GM18909 (cell line): ENCODE data around the gene GORASP2.
A peak's percentile ranks its signal among the peaks of the same experiment; 100 is the strongest.

Source experiments
- ATAC-seq: cut with Tn5 transposase; IDR thresholded peaks from one replicate; pipeline ENCODE4 v1.9.1; 2021; ENCODE audit warnings: mild to moderate bottlenecking; ENCODE audit not compliant: unreplicated experiment, poor library complexity

Gene GORASP2

DNA sequence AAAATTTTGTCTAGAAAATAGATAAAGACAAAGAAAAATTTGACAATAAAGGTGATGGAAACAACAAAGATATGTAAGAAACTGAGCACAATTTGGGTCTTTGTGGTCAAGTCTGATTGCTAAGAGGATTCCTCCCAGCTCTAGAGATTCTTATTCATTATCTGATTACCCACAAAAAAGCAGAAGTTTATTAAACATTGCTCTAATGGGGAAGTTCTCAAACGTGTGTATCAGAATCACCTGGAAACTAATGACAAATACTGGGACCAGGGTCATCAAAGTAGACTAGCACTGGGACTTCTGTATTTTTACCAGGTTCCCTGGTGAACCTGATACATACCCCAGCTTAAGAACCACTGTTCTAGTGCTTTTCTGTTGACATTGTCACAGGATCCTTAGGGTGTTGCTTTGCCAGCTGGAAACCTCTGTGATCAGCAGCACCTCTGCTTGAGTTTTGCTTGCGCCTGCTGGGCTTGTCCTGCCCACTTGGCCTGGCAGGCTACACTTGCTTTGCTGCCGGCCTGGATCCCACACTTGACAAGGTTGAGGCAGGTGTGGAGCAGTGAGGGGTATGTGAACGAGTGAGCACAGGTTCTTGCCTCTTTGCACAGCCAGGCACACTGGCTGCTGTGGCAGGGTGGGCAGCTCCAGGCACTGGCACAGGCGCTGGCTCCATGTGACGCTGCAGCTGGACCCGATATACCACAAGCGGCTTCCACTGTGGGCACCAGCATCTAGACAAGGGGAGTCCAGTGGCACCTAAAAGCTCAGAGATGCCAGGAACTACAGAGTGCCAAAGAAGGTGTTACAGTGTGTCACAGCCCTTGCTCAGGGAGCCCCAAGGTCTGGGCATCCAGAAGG, 6.2 kb upstream of the GORASP2 start:
- ATAC-seq = no peak

DNA sequence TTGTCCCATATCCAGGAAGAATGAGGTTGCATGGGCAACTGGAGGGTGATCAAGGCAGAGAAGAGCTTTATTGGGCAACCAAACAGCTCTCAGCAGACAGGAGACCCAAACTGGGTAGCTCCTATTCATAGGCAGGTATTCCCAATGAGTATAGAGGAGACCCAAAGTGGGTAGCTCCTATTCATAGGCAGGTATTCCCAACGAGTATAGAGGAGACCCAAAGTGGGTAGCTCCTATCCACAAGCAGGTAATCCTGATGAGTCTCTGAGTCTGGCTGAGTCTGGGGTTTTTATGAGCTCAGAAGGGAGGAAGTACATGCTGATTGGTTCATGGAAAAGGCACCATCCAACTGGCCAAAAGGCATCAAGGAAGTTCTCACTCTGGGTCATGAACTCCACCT, 5.3 kb upstream of the GORASP2 start:
- no peak for ATAC-seq

DNA sequence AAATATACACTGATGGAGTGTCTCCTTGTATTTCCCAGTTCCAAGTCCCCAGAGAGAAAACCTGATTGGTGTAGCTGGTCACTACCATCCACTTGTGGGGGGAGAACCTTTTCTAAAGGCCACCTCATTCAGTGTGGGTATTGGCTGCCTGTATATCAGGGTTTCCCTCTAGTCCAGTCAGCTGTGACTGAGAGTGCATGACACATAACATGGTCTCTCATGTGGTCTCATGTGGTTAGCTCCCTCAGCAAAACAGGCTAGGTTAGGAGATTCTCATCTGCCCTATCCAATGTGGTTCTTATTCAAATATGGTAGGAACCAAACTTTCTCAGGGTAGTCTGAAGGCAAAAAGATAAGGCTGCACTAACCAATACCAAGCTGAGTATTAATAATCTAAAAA, 4.1 kb upstream of the GORASP2 start:
- ATAC-seq = no peak

DNA sequence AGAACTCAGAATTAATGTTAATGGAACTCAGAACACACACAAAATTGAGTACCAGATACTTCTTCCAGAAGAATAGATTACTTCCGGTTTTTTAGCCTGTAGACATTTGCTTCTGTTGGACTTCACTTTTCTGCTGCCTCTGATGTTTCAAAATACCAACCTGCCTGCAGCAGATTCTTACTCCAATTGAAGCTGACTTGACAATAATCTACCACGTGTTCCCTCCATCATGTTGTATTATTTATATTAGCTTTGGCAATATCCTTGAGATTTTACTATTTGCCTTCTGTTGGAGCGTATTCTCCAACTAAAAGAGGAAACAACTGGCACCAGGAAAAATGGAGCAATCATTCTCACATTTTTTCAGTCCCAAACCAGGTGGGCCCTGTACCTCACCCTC, 3.1 kb upstream of the GORASP2 start:
- ATAC-seq = no peak

DNA sequence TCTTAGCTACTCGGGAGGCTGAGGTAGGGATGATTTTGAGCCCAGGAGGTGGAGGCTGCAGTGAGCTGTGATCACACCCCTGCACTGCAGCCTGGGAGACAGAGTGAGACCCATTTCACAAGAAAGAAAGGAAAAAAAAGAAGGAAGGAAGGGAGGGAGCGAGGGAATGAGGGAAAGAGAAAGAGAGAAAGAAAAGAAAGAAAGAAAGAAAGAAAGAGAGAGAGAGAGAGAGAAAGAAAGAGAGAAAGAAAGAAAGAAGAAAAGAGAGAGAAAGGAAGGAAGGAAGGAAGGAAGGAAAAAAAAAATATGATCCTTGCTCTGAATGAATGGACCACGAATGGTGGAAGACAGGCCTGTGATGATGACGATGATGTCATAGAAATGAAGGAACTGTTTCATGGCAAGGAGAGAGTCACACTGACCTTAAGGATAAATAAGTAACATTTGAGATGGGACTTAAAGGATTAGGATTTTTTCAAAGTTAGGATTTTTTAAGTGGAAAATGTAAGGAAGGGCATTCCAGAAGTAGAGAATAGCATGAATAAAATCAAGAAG, 2.2 kb upstream of the GORASP2 start:
- no peak for ATAC-seq

DNA sequence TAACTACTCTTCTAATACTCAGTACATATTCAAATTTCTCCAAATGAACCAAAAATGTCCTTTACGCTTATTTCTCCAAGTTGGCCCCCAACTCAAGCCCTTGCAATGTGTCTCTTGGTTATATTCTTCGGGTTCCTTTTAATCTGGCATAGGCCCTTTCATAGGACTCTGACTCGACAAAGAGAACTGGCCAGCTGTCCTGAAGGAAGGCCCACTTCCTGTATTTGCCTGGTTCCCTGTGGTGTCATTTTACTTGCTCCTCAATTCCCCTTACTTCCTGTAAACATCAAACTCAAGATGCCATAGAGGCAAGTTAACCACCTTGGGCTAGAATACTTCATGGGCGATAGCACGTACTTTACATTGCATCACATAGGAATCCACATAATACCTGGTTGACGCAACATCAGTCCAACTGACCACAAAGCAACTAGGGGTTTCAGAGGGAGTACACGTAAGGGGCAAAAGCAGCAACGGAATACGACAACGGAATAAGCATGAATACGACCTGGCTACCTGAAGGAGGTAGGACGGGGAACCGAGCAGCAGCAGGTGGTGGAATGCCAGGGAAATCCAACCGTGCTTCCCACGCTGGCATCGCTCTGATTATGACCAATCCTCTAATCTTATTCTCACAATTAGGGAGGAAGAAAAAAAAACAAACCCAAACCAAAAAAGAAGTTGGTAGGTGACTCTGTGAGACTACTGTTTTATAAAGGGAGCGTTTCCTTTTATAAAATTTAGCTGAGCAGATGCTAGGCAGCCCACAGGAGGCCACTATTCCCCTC, 823 bp upstream of the GORASP2 start:
- no peak for ATAC-seq

DNA sequence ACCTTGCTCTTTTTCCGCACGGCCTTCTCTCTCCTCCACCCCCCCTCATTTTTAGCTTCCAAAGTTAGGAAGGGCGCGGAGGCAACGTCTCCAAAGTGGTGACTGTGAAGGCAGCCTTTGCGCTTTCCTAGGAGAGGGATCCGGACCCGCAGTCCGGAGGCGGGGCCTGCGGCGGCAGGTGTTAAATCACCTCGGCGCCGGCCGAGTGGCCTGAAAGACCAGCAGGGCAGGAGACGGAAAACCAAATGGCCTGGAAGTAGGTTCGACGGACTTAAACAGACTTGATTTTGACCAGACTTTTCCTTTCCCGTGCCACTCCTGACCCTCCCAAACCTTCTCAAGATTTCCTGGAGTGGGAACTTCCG, 615 bp downstream of the GORASP2 start:
- peak; percentile 7 for ATAC-seq

DNA sequence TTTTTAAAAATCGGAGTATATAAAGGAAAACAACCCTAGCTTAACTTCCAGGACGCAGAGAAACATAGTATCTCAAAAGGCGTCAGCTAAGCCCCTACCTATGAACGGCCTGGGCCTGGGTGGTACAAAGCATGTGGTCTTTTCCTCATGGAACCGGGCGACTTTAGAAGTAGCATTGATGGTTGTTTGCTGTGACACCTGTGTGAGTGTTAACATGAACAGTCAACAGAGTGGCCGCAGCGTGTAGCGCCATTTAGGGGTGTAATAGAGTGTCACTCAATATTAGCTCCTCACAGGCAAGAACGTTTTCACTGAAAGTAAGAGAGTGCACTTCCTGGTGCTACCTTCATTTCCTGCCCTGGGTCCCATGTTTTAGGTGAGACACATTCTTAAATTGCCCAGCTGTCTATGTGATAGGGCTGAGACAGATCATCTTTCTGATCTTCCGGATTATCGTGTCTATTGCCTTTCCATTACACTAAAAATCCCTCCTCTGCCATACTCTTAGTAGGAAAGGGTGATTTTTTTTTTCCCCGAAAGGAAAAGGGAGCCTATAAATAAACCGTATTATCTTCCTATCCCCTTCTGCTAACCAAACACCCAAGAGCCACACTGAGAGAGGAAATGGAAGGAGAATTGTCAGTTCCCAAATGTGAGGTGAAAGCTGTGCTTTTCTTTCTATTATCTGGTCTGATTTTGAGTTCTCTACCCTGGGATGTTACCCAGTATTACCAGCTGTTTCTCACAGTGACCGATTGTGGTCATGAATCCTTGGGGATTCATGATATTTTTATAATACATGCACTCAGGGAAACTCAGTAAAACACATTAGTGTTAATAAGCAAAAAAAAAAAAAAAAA, 1.3 kb downstream of the GORASP2 start:
- peak; percentile 33 for ATAC-seq

DNA sequence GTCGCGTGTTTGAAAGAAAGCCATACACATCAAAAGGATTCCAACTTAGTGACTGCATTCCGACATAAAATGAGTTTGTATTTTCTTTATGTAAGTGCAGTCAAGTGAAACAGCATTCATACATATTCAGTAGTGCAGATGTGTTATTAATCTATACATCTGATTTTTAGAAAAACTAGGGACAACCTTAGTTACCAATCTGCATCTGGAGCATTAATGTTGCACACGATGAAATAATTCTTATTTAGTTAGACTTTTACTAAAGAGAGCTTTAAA, 1.9 kb downstream of the GORASP2 start:
- no peak for ATAC-seq

DNA sequence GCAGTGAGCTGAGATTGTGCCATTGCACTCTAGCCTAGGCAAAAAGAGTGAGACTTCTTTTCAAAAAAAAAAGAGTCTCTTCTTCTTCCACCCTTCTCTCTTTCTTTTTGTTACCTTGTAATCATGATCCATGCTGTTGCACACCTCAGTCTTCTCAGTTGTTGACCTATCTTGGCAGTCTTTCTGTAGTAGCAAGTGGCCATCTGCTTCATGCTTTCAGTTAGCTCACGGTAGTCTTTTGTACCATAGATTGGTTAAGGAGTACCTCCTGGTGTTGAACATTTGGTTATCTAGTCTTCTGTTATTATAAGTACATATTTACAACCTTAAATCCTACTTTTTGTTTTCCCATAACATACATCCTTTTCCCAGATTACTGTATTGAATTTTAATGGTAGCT, 3.1 kb downstream of the GORASP2 start:
- ATAC-seq = no peak

DNA sequence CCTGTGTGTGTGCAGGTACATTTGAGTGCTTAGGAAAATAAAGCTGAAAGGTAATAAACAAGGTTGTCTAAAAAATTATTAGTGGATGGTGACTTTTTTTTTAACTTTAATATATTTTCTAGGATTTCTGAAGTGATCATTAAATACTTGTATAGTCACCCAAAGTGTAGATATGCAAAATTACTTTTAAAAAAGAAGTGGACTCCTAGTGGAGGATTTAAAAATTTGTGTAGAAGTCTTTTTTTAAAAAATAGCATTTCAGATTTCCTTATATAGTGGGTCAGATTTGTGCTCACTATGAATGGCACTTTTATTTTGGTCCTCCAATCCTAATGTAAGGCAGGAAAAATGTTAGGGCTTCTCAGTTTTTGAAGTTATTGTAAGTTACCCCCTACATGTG, 3.9 kb downstream of the GORASP2 start:
- no peak for ATAC-seq

DNA sequence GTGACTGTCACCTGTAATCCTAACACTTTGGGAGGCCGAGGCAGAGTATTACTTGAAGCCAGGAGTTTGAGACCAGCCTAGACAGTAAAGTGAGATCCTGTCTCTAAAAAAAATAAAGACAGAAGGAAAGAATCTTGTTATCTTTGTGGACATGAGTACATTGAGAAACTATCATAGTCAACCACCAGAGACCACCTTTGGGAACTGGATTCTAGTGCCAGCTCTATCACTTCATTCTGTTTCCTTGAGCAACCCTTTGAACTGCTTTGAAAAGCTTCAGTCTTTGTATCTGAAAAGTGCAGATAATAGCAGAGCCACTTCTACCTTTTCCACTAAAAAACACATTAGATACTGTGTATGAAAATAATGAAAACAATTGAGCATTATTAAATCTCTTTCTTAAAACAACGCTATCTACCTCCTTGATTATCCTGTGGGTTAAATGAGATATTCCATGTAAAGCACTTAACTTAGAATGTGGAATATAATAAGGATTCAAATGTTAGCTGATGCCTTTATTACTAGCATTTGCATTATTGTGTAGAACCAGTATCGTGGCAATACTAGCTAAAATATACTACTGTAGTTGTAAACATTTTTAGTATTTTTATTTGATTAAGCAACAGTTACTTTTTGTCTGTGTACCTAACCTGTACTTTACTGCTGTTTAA, 8.8 kb downstream of the GORASP2 start:
- no peak for ATAC-seq

DNA sequence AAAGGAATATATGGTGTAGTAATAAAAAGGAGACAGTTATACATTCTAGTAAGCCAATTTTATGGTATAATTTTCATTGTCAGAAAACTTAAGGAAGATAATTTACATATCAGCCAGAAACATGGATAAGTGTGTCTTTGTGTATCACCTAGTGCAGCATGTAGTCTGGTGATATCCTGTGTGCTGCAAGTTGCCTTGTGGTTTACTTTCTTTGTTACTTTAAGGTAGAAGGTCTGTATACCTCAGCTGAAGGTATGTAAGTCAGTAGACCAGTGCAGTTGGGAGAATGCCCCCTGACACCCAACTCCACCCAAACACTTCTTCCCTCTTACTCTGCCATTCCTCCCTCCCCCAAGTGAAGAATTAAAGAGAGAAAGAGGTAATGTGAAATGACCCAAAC, 11.0 kb downstream of the GORASP2 start:
- no peak for ATAC-seq

DNA sequence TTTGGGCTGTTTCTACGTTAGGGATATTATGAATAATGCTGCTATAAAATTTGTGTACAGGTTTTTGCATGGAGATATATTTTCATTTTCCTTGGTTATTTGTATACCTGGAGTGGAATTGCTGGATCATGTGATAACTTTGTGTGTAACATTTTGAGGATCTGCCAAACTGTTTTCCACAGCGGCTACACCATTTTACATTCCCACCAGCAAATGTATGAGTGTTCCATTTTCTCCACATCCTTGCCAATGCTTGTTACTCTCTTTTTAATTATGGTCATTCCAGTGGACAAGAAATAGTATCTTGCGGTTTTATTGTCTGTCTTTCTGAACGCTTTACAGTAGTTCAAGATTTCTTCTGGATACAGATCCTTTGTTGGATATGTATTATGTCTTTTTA, 13.6 kb downstream of the GORASP2 start:
- ATAC-seq = no peak

DNA sequence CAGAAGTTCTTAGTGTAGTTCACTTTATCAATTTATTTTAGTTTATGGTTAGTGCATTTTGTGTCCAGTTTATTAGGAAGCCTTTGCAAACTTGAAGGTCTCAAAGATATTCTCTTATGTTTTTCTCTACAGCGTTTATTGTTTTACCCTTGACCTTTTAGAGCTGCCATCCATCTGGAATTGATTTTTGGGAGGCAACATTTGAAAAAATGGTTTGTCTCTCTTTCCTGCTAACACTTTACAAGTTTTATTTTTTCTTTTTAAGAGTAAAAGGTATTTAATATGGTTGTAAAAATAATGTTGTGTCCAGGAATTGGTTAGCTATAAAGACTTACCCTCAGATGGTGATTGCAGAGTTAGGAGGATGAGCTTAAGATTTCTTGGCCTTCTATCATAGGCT, 14.0 kb downstream of the GORASP2 start:
- ATAC-seq = no peak

DNA sequence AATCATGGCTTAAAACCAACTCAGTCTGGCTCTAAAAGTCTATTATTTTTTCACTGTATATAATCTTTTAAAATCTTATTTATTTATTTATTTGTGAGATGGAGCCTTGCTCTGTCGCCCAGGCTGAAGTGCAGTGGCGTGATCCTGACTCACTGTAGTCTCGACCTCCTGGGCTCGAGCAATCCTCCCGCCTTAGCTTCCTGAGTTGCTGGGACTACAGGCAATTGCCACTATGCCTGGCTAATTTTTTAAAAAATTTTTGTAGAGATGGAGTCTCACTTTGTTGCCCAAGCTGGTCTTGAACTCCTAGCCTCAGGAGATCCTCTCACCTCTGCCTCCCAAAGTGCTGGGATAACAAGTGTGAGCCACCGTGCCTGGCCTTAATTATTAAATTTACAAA, 14.5 kb downstream of the GORASP2 start:
- no peak for ATAC-seq

DNA sequence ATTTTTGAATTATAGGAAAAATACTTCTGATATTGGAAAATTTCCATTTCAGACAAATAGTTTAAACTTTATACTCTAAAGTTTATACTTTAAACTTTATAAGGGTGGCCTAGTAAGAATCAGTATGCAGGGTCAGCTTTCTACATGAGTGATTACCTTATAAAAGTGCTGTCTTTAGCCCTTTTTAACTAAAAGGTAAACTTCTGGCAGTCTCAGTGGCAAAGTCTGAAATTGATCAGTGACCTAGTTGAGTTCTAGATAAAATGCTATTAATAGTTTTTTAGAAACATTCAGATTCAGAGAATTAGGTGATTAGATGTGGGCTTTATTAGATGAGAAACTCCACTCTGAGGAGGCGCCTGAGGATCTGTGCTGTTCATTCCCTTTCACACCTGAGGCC, 15.5 kb downstream of the GORASP2 start:
- ATAC-seq = no peak

DNA sequence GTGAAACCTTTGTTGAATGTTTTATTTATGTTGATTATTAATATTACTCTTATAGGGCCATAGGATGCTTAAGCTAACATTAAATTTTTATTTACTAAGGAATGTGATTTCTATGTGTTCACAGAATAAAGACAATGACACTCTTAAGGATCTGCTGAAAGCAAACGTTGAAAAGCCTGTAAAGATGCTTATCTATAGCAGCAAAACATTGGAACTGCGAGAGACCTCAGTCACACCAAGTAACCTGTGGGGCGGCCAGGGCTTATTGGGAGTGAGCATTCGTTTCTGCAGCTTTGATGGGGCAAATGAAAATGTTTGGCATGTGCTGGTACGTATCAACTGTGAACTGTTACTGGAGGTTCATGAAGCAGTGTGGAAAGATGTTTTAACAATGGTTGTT, 20.4 kb downstream of the GORASP2 start:
- ATAC-seq = no peak

DNA sequence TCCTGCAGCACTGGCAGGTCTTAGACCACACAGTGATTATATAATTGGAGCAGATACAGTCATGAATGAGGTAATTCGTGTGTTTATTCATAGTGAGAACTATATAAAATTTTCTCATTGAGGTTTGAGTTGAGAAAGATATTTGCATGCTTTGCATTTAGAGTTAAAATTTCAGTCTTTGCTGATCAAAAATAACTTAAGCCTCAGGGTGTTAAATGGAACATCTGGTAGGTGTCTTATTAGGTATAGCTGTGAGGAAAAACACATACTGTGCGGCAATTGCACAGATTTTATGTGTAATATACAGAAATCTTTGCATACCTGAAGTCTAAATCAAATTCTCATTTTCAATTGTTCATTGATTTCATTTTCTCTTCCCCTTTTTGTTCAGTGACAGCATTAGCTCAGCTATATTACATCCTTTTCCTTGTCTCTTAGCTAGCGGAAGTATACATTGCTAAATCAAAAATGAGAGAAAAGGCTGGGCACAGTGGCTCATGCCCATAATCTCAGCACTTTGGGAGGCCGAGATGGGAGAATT, 21.2 kb downstream of the GORASP2 start:
- ATAC-seq = peak; percentile 83

DNA sequence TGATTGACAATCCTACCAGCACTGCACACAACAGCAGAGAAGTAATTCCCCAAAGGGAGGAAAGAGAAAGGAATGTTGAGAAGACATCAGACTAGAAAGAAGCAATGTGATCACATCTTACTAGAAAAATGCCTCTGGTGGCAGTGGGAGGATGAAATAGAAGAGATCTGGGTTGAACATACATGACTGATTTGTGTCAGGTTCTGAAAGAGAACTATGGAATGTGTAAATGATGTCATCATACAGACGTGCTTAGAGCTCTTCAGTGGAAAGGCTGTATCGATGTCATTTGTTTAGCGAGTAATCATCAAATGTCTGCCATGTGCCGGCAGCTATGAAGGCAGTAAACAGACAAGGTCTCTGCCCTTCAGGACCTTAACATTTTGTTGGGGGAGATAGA, 24.9 kb downstream of the GORASP2 start:
- ATAC-seq = no peak
